CD1c-positive myeloid dendritic cell (primary cell): ENCODE data around the gene LDLRAD3.
"Not testable (repeated sequence)": the region's sequence is repeated elsewhere in the genome, so short reads cannot be mapped to it uniquely, and the experiment has no call there.

Source experiments
- DNase-seq: peaks from one replicate; pipeline ENCODE4 v3.0.0-alpha.2; 2016; ENCODE audit errors: extremely low spot score

LDLRAD3 gene

GRCh38 chr11:35990816-35991215, 47.0 kb downstream of the LDLRAD3 start:
- DNase-seq, result no peak

- no peak for DNase-seq
These were observed 48.7 kb downstream of the LDLRAD3 start for GRCh38 chr11:35992548-35992947.

DNA sequence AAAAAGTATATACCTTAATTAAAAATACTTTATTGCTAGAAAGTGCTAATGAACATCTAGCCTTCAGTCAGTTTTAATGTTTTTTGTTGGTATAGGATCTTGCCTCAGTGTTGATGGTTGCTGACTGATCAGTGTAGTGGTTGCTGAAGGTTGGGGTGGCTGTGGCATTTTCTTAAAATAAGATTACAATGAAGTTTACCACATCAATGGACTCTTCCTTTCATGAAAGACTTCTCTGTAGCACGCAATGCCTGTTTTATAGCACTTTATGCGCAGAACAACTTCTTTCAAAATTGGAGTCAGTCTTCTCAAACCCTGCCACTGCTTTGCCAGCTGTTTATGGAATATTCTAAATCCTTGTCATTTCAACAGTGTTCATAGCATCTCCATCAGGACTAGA, 50.6 kb downstream of the LDLRAD3 start:
- DNase-seq, result no peak

DNA sequence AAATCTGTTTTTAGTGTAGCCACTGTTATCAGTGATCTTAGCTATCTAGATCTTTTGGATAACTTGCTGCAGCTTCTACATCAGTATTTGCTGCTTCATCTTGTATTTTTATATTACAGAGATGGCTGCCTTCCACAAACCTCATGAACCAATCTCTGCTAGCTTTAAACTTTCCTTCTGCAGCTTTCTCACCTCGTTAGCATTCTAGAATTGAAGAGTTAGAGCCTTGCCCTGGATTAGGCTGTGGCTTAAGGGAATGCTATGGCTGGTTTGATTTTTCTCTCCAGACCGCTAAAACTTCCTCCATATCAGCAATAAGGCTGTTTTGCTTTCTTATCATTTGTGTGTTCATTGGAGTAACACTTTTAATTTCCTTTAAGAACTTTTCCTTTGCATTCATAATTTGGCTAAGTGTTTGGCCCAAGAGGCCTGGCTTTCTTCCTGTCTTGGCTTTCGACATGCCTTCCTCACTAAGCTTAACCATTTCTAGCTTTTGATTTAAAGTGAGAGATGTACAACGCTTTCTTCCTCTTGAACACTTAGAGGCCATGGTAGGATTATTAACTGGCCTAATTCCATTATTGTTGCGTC, 51.9 kb downstream of the LDLRAD3 start:
- DNase-seq, result no peak

GRCh38 chr11:35997902-35998520, 54.1 kb downstream of the LDLRAD3 start:
- no peak for DNase-seq

GRCh38 chr11:35998634-35999033, 54.8 kb downstream of the LDLRAD3 start:
- DNase-seq, result no peak

- DNase-seq, result no peak
These were observed 56.8 kb downstream of the LDLRAD3 start for GRCh38 chr11:36000616-36001190.

DNA sequence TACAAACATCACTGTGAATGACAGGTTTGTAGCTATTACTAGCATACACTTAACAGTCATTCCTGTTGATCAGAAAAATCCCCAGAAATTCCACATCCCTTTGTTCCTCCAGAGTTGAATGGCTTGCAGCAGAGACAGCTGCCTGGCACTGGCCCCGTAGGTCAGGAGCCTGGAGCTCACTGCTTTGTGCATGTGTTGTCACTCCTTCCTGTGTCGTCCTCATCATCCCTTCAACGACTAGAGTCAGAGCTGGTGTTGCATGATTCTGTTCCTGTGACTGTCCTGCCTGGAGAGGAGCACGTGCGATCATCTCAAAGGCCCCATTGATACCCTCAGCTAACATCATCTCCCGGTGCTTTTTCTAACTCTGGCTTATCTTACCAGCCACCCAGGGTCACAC, 58.3 kb downstream of the LDLRAD3 start:
- no peak for DNase-seq

- no peak for DNase-seq
These were observed 58.9 kb downstream of the LDLRAD3 start for GRCh38 chr11:36002796-36003195.

GRCh38 chr11:36006556-36006955, 62.7 kb downstream of the LDLRAD3 start:
- DNase-seq, result no peak

- DNase-seq, result no peak
These were observed 63.3 kb downstream of the LDLRAD3 start for GRCh38 chr11:36007127-36007655.

DNA sequence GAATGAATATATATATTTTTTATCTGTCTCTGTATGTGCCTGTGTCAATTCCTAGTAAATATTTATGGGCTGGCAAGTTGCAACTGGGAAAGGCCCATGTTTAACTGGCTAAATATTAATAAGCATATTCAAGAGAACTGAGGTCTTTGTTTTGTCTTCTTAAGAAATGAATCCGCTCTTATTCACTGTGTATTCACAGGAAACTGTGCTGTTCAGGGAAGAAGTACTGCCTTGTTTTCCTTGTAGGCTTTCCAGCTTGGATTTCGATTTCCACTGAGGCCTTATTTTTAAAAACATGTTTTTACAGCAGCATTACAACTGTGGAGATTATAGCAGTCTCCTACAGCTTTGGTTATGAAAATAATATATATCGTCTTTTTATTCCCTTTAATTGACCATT, 64.7 kb downstream of the LDLRAD3 start:
- DNase-seq, result no peak

GRCh38 chr11:36009473-36009872, 65.6 kb downstream of the LDLRAD3 start:
- no peak for DNase-seq

- DNase-seq, result no peak
These were observed 66.3 kb downstream of the LDLRAD3 start for GRCh38 chr11:36010010-36010740.

GRCh38 chr11:36011574-36011973, 67.7 kb downstream of the LDLRAD3 start:
- DNase-seq, result no peak

DNA sequence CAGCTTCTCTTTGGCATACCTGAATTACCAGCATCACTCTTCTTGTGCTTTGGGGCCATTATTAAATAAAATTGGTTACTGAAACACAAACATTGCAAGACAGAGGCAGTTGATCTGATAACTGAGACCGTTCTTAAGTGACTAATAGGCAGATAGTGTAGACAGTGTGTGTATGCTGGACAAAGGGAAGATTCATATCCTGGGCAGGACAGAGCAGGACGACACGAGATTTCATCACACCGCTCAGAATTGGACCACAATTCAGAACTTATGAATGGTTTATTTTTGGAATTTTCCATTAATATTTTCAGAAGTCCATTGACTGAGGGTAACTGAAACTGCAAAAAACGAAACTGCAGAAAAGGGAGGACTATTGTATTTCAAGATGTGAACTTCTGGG, 68.6 kb downstream of the LDLRAD3 start:
- DNase-seq, result no peak

DNA sequence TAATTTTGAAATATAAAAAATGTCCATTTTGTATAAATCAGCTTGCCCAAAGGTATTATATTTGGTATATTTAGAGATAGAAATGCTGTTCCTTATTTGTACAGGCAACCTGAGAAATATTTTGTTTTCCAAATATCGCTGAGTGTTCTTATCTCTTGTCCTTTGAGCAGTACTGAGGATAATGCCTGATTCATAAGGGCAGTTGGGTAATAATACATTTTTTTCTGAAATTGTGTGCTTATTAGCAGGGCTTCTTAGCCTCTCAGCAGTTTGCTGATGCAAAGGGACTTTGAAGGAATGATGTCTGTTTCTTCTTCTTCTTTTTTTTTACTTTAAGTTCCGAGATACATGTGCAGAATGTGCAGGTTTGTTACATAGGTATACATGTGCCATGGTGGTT, 69.1 kb downstream of the LDLRAD3 start:
- DNase-seq, result no peak

DNA sequence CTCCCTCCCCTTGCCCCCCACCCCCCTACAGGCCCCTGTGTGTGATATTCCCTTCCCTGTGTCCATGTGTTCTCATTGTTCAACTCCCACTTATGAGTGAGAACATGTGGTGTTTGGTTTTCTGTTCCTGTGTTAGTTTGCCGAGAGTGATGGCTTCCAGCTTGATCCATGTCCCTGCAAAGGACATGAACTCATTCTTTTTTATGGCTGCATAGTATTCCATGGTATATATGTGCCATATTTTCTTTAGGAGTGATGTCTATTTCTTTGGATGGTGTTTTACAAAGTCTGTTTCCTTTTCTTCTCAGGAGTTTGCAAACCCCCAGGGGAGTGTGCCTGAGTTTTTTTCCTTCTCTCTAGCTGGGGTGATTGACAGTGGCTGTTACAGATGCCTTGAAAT, 69.6 kb downstream of the LDLRAD3 start:
- not testable (repeated sequence) for DNase-seq

GRCh38 chr11:36013950-36014897, 70.4 kb downstream of the LDLRAD3 start:
- DNase-seq, result no peak

DNA sequence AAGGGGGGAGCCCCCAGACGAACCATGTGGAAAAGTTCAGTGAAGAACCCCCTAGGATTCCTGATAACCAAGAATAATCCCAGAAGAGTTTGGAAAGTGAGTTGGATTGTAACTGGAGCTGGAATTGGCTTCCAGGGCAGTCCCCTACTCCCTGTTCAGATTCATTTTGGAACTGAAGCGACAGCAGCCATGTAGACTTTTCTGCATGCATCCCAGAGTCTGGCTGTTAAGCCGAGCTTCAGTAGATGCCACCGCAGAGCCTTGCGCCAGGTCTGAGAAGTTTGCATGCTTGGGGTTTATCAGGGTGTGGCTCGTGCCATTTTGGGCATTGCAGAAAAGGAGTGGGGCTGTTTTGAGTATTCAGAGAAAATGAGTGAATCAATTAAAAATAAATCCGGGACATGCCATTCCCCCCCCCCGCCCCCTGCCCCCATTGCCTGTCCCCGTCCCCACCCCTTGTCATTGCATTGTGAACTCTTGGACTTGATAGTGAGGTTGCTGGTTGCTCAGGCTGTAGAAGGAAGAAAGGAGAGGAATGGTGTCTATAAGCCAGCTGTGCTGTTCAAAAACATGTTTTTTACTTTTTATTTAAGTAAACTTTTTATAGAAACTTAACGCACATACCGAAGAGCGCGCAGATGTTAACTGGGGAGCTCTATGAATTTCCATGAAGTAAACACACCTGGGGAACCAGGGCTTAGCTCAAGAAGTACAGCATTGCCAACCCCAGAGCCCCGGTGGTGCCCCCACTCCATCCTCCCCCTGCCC, 71.2 kb downstream of the LDLRAD3 start:
- no peak for DNase-seq

GRCh38 chr11:36015799-36016198, 71.9 kb downstream of the LDLRAD3 start:
- no peak for DNase-seq
